GM21390 (cell line): Measurements from ENCODE around the gene ZNF765.
"Not testable (repeated sequence)": the region's sequence is repeated elsewhere in the genome, so short reads cannot be mapped to it uniquely, and the experiment has no call there.

Experiments used
- ATAC-seq: cut with Tn5 transposase; IDR thresholded peaks from one replicate; pipeline ENCODE4 v1.9.1; 2021; ENCODE audit not compliant: unreplicated experiment

ZNF765 gene

DNA sequence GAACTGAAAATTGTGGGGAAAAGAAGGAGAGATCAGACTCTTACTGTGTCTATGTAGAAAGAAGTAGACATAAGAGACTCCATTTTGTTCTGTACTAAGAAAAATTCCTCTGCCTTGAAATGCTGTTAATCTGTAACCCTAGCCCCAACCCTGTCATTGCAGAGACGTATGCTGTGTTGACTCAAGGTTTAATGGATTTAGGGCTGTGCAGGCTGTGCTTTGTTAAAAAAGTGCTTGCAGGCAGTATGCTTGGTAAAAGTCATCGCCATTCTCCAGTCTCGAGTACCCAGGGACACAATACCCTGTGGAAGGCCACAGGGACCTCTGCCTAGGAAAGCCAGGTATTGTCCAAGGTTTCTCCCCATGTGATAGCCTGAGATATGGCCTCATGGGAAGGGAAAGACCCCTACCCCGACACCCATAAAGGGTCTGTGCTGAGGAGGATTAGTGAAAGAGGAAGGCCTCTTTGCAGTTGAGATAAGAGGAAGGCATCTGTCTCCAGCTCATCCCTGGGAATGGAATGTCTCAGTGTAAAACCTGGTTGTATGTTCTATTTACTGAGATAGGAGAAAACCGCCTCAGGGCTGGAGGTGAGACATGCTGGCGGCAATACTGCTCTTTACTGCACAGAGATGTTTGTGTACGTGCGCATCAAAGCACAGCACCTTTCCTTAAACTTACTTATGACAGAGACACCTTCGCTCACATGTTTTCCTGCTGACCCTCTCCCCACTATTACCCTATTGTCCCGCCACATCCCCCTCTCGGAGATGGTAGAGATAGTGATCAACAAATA lies 25.8 kb downstream of the ZNF765 start:
- not testable (repeated sequence) for ATAC-seq

DNA sequence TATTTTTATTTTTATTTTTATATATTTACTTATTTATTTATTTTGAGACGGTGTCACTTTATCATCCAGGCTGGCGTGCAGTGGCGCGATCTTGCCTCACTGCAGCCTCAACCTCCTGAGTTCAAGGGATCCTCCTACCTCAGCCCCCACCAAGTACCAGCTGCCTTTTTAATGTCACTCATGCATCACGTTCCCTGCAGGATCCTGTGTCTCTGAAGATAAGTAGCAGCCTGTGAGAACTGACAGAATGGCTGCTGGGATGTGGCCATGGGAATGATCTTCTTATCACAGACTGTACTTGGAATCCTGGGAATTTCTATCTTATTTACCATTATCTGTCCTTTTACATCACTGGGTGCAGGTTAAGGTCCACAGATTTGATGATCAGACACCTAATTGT lies 27.6 kb downstream of the ZNF765 start:
- ATAC-seq: no peak

DNA sequence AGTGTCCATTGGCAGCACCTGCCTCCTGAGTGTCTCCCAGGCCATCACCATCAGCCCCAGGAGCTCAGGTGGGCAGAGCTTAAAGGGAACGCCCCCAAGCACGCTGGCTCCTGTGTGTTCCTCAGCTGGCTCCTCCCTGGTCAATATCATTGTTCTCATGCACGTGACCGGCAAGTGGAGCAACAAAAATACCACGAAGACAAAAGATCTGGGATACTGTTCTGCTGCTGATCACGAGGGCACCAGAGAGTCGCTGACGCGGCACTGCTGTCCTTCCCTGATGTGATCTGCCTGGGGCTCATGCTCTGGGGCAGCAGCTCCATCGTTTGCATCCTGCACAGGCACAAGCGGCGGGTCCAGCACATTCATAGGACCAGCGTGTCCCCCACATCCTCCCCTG lies 28.1 kb downstream of the ZNF765 start:
- ATAC-seq: not testable (repeated sequence)

DNA sequence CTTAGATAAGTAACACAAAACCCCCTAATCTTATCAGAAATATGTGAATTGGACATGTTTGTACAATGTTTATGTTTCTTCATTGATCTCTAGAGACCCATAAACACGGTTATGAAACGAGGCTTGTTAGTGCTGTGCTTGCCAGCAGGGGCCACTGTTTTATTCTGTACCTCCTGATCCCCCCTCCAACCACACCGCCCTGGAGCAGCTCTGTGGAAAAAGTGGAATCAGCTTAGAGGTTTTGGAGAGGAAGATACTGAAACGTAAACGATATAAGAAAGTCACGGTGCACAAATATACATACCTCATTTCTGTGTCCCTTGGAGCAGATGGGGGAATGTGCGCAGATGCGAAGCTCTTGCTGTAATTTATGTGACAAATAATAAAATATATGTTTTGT lies 28.7 kb downstream of the ZNF765 start:
- ATAC-seq: not testable (repeated sequence)

DNA sequence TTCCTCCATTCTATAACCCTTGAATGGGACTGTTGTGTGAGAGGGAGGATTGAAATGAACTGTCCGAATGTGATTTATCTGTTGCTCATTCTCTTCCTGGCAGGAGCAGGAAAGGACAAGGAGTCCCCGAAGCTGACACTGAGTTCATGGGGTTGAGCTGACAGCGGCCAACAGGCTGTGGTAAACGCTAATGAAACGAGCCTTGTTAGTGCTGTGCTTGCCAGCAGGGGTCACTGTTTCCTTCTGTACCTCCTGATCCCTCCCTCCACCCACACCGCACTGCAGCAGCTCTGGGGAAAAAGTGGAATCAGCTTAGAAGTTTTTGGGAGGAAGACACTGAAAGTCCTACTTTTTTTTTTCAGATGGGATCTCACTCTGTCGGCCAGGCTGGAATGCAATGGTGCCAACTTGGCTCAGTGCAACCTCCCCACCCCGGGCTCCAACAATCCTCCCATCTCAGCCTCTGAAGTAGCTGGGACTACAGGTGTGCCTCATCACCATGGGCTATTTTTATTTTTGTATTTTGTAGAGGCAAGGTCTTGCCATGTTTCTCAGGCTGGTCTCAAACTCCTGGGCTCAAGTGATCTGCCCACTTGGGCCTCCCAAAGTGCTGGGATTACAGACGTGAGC lies 30.1 kb downstream of the ZNF765 start:
- no peak for ATAC-seq

DNA sequence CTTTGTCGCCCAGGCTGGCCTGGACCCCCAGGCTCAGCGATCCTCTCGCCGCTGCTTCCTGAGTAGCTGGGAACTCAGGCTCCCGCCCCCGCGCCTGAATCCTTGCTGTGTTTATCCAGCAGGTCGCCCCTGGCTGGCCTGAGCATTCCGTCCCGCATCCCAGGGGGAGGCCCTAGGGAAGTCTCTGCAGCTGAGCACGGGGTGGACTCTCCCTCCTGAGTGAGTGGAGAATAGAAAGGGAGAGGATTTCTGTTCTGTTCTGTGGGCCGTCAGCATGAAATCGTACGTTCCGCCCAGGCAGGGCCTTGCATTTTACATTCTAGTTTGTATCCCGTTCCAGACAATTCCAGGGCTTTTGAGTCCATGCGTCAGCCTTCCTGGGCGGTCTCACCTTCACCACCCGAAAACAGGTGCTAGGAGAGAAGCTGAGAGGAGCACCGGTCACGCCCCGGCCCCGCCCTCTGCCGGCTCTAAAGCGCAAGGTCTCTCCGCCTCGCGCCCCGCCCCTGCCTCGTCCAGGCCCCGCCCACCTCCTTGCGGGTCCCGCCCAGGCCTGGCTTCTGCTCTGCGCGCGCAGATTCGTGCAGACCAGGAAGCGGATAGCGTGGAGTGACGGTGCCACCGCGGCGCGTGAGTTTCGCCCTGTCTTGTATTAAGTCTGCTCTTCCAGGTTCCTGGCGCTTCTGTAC lies 36.6 kb downstream of the ZNF765 start, which contains the start of gene ZNF761:
ZNF761 (plus strand) TSS at position 586 of the 689 bp plus-strand sequence. CDS start 15,285 bp downstream, outside the sequence.
- ATAC-seq: peak; percentile 96

DNA sequence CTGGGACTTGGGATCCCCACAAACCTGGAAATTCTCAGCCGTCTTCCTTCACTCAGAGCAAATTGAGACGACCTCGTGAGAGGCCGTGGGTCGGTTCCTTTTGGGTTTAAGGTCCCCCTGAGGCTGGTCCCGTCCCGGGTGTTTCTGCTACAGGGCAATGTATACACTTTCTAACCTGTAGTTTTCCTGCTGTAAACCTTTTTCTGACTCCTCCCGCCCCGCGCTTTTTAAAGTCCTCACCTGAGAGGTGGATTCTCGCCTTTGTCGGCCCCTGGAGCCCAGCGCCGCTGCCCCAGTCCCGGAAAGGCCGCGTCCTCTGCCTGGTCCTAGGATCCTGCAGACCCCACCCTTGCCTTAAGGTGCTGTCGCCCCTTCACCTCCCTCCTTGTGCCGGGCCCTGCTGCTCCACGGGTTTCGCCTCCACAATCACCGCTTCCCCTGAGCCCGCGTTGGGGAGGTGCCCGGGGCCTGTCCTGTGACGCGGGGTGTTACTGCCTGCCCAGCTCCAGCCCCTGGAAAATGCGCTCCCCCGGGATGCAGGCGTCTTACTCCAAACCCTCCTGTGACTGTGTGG lies 37.2 kb downstream of the ZNF765 start:
- ATAC-seq: peak; percentile 18

DNA sequence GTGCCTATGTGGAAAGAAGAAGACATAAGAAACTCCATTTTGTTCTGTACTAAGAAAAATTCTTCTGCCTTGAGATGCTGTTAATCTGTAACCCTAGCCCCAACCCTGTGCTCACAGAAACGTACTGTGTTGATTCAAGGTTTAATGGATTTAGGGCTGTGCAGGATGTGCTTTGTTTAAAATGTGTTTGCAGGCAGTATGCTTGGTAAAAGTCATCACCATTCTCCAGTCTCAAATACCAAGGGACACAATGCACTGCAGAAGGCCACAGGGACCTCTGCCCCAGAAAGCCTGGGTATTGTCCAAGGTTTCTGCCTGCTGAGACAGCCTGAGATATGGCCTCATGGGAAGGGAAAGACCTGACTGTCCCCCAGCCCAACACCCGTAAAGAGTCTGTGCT lies 48.9 kb downstream of the ZNF765 start:
- not testable (repeated sequence) for ATAC-seq

DNA sequence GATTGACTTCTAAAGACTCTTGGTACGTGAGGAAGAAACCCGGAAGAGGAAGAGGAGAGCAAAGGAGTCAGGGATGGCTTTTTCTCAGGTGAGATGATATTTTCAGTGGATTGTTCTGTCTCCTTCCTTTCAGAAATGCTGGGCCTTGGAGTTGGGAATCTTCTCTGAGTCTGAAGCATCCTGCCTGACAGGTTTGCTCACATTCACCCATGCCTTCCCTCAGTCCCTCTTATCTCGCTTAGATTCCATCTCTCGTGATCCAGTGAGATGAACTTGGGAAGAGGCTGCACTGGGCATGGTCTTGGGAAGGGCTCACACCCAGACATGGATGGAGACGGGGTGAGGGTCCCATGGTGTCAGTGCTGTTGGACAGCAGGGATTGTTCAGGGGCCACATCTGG lies 52.2 kb downstream of the ZNF765 start:
- ATAC-seq: not testable (repeated sequence)

DNA sequence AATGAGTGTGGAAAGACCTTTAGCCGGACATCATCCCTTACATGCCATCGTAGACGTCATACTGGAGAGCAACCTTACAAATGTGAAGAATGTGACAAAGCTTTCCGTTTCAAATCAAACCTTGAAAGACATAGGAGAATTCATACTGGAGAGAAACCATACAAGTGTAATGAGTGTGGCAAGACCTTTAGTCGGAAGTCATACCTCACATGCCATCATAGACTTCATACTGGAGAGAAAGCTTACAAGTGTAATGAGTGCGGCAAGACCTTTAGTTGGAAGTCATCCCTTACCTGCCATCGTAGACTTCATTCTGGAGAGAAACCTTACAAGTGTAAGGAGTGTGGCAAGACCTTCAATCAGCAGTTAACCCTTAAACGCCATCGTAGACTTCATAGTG lies 60.9 kb downstream of the ZNF765 start:
- ATAC-seq: no peak

DNA sequence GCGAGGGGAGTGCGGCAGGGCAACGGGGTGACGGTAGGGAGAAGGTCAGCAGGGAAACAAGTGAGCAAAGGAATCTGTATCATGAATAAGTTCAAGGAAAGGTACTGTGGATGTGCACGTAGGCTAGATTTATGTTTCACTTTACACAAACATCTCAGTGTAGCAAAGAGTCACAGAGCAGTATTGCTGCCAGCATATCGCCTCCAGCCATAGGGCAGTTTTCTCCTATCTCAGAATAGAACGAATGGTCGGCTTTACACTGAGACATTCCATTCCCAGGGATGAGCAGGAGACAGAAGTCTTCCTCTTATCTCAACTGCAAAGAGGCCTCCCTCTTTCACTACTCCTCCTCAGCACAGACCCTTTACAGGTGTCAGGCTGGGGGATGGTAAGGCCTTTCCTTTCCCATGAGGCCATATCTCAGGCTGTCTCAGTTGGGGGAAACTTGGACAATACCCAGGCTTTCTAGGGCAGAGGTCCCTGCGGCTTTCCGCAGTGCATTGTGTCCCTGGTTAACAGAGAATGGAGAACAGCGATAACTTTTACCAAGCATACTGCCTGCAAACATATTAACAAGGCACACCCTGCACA lies 65.3 kb downstream of the ZNF765 start:
- not testable (repeated sequence) for ATAC-seq

DNA sequence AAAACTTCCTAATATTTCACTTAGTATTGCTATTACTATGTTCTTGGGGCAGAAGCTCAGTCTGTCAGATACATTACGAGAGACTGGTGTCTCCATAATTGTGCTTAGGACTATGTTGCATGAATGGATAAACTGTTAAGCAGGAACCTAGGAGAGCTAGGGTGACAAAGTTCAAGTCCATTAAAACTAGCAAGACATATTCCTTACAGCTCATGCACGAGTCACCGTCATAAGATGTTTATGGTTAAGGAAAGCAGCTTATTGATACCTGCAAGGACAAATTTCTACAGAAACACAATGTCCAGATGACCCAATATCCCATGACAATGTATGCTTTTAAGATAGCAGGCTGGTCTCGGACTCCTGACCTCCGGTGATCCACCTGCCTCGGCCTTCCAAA lies 66.9 kb downstream of the ZNF765 start:
- ATAC-seq: no peak

DNA sequence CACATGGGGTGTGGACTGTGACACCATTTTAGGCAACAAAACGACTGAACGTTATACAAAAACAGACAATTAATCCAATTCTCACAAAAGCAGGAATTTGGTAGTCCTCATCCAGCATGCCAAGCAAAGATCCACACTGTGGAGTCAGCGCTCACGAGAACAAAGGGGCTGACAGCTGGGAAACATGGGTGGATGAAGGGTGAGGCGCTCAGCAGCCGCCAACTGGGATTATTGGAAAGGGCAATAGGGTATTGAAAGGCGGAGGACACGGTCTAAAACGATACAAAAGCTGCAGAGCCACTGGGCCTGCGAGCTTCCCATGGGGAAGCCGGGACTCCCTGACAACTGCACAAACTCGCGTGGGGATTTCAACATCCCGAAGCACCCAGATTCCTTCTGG lies 67.9 kb downstream of the ZNF765 start:
- no peak for ATAC-seq

DNA sequence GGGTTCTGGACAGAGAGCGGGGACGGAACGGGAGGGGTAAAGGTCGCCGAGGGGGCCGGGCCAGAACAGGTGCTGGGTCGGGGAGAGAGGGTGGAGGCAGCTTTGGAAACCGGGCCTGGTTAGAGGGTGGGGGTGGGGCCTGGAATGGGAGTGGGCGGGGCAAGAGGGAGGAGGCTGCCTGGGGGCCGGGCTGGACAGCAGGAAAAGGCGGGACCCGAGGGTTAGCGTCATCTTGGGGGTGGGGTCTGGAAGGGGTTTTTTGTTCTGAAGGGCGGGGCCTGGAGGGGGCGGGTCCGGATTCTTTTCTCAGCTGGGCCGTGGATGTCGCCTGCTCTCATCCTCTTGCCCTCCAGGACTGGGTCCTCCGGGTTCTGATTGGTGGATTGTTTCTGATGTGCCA lies 68.3 kb downstream of the ZNF765 start:
- no peak for ATAC-seq

DNA sequence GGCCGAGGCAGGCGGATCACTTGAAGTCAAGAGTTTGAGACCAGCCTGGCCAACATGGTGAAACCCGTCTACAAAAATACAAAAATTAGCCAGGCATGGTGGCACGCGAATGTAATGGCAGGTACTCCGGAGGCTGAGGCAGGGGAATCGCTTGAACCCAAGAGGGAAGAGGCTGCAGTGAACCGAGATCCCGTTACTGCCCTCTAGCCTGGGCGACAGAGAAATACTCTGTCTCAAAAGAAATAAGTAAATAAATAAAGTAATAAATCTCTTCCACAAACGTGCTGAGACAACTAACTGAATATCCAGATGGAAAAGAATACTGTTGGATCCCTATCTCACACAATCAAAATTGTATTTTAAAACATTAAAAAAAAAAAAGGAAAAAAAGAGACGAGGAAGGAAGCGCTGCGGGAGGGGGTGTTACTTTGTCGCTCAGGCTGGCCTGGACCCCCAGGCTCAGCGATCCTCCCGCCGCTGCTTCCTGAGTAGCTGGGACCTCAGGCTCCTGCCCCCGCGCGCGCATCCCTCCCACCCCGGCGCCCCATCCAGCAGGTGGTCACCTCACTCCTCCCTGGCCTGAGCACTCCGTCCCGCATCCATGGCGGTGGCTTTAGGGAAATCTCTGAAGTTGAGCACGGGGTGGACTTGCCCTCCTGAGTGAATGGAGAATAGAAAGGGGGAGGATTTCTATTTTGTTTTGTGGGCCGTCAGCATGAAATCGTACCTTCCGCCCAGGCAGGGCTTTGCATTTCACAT lies 72.0 kb downstream of the ZNF765 start:
- peak; percentile 21 for ATAC-seq

DNA sequence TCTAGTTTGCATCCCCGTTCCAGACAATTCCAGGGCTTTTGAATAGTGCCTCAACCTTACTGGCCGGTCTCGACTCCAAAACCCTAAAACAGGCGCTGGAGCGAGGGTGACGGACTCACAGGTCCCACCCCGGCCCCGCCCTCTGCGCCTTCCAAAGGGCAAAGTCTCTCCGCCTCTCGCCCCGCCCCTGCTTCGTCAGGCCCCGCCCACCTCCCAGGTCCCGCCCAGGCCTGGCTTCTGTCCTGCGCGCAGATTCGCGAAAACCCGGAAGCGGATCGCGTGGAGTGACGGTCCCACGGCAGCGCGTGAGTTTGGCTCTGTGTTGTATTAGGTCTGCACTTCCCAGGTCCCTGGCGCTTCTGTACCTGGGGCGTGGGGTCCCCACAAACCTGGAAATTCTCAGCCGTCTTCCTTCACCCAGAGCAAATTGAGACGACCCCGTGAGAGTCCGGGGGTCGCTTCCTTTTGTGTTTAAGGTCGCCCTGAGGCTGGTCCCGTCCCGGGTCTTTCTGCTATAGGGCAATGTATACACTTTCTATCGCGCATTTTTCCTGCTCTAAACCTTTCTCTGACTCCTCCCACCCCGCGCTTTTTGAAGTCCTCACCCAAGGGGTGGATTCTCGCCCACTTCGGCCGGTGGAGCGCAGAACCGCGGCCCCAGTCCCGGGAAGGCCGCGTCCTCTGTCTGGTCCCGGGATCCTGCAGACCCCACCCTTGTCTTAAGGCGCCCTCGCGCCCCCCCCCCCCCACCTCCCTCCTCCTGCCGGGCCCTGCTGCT lies 72.7 kb downstream of the ZNF765 start, which contains the start of gene ZNF813:
ZNF813 (plus strand) TSS at position 249 of the 778 bp plus-strand sequence. CDS start 16,090 bp downstream, outside the sequence.
- peak; percentile 84 for ATAC-seq

DNA sequence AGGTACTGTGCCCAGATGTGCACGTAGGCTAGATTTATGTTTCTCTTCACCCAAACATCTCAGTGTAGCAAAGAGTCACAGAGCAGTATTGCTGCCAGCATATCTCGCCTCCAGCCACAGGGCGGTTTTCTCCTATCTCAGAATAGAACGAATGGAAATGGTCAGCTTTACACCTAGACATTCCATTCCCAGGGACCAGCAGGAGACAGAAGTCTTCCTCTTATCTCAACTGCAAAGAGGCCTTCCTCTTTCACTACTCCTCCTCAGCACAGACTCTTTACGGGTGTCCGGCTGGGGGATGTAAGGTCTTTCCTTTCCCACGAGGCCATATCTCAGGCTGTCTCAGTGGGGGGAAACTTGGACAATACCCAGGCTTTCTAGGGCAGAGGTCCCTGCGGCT lies 73.7 kb downstream of the ZNF765 start:
- not testable (repeated sequence) for ATAC-seq

DNA sequence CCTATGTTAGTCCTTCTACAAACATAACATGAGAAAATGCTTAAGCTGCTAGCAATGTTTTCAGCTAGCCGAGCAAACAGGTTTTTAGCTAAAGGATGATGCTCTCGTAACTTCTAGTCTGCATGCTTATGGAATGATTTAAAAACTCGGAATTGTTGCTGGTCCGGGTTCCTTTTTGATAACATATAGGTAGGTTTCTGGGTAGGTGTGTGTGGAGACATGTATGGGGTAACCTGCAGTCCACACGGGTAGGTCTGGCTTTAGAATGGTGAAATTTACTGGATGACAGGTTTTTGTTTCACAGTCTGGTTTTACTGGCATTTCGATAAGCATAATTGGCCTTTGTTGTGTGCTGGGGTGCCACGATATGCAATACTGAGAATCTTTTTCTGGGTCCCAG lies 77.0 kb downstream of the ZNF765 start:
- no peak for ATAC-seq

DNA sequence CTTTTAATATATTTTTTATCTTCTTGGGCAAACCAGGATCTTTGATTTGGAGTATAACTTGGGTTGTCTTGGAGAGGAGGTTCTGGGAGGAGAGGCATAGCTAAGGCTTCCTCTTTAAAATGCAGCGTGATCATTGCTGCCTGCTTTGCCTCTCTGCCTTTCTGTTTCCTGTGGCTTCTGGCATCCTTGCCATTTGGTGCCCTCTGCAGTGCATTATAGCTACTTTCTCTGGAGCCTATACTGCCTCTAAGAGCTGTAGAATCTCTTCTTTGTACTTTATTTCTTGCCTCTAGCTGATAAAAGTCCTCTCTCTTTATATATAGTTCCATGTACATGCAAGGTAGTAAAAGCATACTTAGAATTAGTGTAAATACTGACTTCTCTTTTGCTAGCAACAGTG lies 79.9 kb downstream of the ZNF765 start:
- ATAC-seq: not testable (repeated sequence)
